Inflammatory macrophage treated with lipopolysaccharide for 4 hours (primary cell): ENCODE measurements around the gene ZFYVE27.
"Not testable (repeated sequence)": the region's sequence is repeated elsewhere in the genome, so short reads cannot be mapped to it uniquely, and the experiment has no call there.

Experiments
- DNase-seq: peaks from one replicate; pipeline ENCODE4 v3.0.0-alpha.2; 2020

The ZFYVE27 gene

GRCh38 chr10:97736902-97737769, at the start of gene ZFYVE27:
Gene ZFYVE27, plus strand, starts transcription at chr10:97737128. Its CDS starts 1,350 bp downstream, at chr10:97738478.
- DNase-seq = peak; percentile 99

- DNase-seq = peak; percentile 81
Observed at GRCh38 chr10:97687785-97688781, 48.8 kb upstream of the ZFYVE27 start.

GRCh38 chr10:97689559-97690020, 47.3 kb upstream of the ZFYVE27 start:
- peak; percentile 99 for DNase-seq

GRCh38 chr10:97690133-97690532, 46.8 kb upstream of the ZFYVE27 start:
- DNase-seq = peak; percentile 68

GRCh38 chr10:97698072-97698655, 38.8 kb upstream of the ZFYVE27 start:
- not testable (repeated sequence) for DNase-seq

- peak; percentile 73 for DNase-seq
Observed at GRCh38 chr10:97701438-97702069, 35.4 kb upstream of the ZFYVE27 start.

- no peak for DNase-seq
Observed at GRCh38 chr10:97703398-97704067, 33.4 kb upstream of the ZFYVE27 start.

GRCh38 chr10:97704341-97704740, 32.6 kb upstream of the ZFYVE27 start:
- DNase-seq = no peak

- DNase-seq = no peak
Observed at GRCh38 chr10:97705006-97705670, 31.8 kb upstream of the ZFYVE27 start.

- no peak for DNase-seq
Observed at GRCh38 chr10:97707134-97707861, 29.6 kb upstream of the ZFYVE27 start.

GRCh38 chr10:97708167-97708566, 28.8 kb upstream of the ZFYVE27 start:
- no peak for DNase-seq

GRCh38 chr10:97708976-97709946, 27.7 kb upstream of the ZFYVE27 start:
- DNase-seq = peak; percentile 66

- DNase-seq = peak; percentile 40
Observed at GRCh38 chr10:97711640-97712572, 25.0 kb upstream of the ZFYVE27 start.

- DNase-seq = no peak
Observed at GRCh38 chr10:97713339-97713825, 23.5 kb upstream of the ZFYVE27 start, which contains the start of gene MARVELD1. Gene MARVELD1, plus strand, starts transcription at chr10:97713730. Its CDS starts 147 bp downstream, at chr10:97713877.

- DNase-seq = peak; percentile 79
Observed at GRCh38 chr10:97713826-97714400, 23.0 kb upstream of the ZFYVE27 start.

GRCh38 chr10:97714401-97715258, 22.3 kb upstream of the ZFYVE27 start:
- peak; percentile 76 for DNase-seq
